Endometrial microvascular endothelial cells (primary cell): ENCODE data around the gene CASTOR1. TPM values are rescaled to one million over a fixed set of nuclear protein-coding genes. Genes with fewer than 3 reads are reported as not detected.

Source experiments
- in situ Hi-C: cut with HindIII; loops from 2 replicates; pipeline ENCODE4 v1.10.0; 2017; ENCODE audit warnings: low sequenced_read_pairs, low pct_unique_long_range_greater_than_20kb; ENCODE audit errors: inconsistent ontology term
- total RNA-seq: library from RNA; depleted of rRNA; stranded (reverse); fragments of >200 nt; gene quantifications from one replicate; pipeline ENCODE4 v1.2.3, GENCODE V29; 2015; ENCODE audit errors: inconsistent ontology term

Gene CASTOR1
- total RNA-seq, 1 donor from 2014 or later, result 4.0 TPM

DNA sequence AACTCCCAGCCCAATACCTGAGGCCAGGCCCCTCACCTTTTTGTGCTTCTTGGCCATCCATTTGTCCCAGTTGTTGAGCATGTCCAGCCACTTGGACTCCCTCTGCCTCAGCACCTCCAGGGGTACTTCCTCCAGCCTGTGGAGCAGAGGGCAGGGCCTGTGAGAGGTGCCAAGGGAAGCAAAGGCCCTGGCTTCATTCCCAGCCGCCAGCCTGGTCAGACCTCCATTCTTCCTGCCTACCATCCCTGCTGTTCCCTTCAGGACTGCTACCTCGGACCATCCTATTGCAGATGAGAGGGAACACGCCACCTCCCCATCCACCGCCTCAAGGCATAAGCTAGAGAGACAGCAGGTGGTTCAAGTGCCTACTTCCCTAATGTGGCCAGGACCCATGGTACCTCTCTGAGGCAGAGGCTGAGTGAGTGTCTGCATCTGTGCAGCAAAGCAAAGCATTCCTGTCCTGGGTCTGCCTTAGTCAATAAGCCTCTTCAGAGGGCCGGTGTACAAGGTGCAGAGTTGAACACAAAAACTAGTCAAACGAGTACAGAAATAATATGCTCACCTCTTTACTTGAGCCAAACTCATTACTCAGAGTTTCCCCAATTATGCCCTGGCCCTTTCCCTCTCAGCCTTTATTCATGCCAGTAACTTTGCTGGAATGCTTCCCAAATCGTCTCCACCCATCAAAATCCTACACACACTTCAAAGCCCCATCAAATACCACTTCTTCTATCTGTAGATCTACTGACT is 15.4 kb upstream of the CASTOR1 start:
- in situ Hi-C loops, result no loop called here

DNA sequence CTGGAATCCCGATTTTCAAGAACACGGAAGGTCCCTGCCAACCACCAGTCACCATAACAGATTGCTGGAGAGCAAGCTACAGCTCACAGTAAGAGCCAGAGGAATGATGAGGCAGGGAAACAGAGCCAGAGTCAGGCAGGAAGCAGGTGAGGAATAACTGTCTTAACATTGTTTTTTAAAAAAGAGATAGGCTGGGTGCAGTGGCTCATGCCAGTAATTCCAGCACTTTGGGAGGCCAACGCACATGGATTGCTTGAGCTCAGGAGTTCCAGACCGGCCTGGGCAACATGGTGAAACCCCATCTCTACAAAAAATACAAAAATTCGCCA is 13.5 kb upstream of the CASTOR1 start:
- in situ Hi-C loops, result no loop called here

DNA sequence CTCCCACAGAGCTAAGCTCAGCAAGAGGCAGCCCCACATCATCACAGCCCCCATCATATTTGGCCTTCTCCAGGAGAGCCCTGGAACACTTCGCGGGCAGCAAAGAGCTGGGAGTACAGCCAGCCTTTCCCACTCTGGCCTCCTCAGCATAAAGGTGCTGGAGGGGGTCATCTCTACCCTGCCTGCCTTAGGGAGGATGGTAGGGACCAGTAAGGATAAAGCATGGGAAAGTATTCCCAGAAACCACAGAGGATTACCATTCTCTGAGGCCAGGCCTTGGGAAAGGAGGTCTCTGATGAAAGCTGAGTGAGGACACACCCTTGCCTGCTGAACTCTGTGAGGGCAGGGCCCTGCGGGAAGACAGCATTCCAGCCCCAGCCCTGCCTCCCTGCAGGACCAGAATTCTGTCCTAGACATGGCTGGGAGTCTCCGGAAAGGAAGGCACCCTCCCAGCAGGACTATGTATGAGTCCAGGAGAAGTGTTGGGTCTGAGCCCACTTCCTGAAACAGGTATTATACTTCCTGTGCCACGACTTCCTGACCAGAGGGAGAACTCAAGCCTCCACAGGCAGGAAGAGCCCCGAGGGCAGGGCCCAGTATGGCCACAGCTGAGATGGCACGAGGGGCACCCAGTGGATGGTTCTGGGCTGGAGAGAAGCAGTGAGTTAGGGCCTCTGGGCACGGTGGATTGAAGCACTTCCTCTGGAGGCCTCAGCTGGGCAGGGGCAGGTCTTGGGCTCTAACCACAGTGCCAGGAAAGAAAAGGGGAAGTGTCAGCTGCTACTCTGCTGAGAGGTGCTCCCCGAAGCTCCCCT is 12.9 kb upstream of the CASTOR1 start:
- in situ Hi-C loops, result no loop called here

DNA sequence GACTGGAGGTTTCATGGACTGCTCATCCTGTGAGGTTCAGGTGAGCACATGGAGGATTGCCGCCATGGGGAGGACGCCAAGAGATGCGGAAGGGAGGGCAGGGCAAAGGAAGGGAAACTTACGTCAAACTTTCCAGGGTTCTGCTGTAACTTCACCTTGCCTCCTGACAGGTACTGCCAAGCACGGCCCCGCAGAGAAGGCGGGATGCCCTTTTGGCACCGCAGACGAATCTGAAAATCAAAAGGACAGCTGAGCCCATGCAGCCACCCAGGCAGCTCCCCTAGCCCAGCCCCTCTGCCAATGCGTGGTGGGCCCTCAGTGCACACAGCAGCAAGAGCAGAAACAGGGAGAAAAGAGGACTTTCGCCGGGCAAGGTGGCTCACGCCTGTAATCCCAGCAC is 10.0 kb upstream of the CASTOR1 start:
- in situ Hi-C loops, result loop anchor here (25.0 kb wide), 1 partner anchor 138 kb away; the partner anchor contains the start of gene MTFP1

DNA sequence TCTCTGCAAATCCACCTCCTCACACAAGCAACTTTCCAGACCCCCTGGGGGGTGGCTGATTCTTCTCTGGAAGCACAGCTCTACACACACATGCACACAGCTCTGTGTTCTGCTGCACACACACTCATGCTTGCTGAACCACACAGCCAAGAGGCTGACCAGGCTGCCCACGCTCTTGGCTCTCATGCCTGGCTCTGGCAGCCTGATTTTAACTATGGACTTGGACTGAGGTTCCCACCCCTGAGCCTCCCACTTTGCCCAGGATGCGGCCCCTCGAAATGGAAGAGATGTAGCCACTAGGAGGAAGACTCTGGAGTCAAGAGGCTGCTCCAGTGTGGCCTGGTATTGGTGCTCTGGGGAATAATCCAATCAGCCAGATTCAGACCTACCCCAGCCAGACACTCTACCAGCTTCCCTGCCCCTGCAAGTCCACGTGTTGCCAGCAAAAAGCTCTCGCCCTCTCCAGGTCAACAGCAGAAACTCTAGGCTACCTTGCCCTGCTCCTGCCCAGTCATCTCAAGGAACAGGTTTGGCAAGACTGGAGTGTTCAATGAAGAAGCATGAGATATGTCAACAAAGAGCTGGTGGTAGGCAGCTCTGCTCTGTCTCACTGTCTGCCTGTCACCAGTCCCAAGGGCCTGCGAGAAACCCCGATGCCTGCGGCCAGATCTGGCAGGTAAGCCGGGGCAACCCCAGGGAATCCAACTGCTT is 8.8 kb upstream of the CASTOR1 start:
- in situ Hi-C loops, result loop anchor here (25.0 kb wide), 1 partner anchor 139 kb away; the partner anchor contains the start of gene MTFP1

DNA sequence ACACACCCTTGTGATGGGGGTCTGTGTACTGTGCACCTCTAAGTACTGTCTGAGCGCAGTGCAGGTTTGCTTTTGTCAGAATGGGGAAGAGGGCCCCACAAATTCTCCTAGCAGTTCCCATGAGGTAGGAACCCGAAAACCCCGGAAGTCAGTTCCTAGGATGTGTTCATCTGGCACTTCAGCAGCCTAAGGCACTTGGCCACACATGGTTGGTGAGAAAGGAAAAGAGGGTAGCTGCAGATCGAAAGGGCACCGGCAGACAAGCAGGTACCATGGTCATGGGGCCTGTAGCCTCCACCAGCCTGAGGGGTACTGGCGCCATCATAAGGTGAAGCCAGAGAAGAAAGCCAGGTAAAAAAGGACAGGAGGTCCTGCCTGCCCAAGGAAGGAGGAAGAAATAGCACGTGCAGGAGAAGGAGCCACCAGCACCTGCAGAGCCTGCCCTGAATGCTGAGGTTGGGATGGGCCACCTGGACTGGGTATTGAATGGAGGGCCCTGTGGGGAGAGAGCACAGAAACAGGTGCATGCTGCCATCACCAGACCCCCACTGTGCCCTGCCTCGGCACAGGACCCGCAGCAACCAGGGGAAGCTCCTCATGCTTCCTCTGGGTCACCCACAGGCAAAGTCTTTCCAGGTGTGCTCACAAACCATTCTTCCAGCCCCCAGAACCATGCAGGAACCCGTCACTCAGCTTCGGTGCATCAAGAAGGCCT is 8.1 kb upstream of the CASTOR1 start:
- in situ Hi-C loops, result loop anchor here (25.0 kb wide), 1 partner anchor 140 kb away; the partner anchor contains the start of gene MTFP1

DNA sequence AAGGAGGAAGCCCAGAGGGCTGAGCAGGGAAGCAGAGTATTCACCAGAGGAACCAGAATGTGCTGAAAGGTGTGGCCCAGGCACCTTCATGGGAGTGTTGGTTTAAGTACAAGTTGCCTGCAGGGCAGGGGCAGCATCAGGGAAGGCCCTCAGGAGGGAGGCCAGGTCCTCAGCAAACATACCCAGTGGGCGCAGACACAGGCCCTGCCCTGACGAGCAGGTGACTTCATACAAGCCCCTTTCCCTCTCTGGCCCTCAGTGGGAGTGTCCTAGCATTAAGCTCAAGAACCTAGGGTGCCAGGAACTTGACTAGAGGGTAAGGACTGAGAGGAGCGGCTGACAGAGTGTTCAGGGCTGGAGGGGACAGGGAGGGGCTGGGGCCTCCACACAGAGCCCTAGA is 7.5 kb upstream of the CASTOR1 start:
- in situ Hi-C loops, result loop anchor here (25.0 kb wide), 1 partner anchor 140 kb away; the partner anchor contains the start of gene MTFP1

DNA sequence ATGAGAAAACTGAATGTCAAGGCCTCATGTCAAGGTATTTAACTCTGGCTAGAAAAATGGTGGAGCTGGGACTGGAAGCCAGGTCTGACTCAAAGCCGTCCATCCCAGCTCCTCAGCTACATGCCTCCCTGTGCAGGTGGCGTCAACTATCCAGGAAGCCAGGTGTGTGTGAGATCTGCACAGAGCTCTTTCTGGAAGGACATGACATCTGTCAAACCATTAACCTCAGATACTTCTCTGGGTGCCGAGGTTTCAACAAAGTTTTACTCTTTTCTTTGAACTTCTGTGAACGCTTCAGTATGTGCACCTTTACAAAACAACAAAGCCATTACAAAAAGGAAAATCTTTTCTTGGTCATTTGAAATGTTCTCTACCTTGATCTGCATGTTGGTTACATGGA is 7.0 kb upstream of the CASTOR1 start:
- in situ Hi-C loops, result loop anchor here (25.0 kb wide), 1 partner anchor 141 kb away; the partner anchor contains the start of gene MTFP1

DNA sequence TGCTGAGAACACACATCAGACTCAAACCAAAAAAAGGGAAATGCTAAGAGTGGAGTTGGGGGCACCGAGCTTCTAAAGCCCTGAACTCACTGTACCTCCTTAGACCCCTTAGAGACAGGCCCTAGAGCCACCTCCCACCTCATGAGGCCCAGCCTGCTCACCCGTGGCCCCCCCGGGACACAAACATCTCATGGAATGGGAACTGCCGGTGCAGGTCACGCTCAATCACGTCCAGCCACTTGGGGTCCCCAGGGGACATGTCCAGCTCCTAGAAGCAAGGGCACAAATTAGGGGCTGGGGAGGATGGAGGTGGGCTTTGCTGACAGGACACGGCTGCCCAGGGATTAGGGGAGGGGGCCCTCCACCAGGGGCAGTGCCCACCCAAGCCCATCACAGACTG is 6.3 kb upstream of the CASTOR1 start:
- in situ Hi-C loops, result loop anchor here (25.0 kb wide), 1 partner anchor 142 kb away; the partner anchor contains the start of gene MTFP1

DNA sequence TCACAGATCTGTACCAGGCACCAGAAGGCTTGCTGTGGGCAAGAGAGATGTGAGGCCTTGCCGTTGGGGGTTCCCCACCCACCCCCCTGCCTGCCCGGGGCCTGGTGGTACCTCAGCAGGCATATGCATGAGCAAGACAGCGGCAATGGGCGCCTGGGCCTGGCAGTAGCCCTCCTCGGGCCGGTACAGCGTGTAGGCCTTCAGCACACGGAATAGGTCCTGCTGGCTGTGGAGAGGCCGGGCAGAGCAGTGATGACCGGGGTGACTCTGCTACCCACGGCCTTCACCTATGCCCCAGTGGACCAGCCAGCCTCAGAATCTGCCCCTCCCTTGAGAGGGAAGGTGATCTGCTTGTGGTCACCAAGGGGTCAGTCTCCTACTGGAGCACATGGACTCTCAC is 5.5 kb upstream of the CASTOR1 start:
- in situ Hi-C loops, result loop anchor here (25.0 kb wide), 1 partner anchor 142 kb away; the partner anchor contains the start of gene MTFP1

DNA sequence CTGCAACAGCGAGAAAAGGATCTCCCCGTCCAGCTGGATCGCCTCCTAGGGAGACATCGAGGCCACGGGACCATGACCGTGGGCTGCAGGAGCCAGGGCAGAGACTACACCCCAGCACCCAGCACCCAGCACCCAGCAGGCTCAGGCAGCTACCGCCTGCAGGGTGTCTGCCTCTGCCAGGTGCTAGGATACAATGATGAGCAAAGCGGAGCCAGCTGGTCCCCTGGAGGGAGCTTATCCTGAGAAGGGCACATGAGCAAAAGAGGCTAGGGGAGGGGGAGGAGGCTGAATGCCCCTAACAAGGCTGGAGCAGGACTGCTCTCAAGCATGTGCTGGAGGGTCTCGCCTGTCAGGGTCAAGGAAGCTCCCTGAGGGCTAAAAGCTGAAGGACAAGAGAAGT is 4.8 kb upstream of the CASTOR1 start:
- in situ Hi-C loops, result loop anchor here (25.0 kb wide), 1 partner anchor 143 kb away; the partner anchor contains the start of gene MTFP1

DNA sequence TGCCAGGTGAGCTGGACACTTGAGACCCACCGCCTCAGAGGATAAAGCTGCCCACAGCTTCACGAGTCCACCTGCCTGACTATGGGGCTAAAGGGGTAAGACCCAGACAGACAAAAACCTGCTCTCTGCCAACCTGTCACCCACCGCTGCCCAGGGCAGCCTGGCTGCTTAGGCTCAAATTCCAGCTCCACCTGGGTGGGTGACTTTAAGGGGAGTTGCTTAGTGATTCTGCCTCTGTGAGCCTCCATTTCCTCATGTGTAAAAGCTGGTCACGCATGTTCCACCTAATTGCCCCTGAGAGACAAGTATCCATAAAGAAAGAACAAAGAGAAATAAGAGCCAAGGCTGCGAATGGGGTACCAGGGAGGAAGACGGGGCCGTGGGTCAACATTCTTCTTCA is 3.7 kb upstream of the CASTOR1 start:
- in situ Hi-C loops, result loop anchor here (25.0 kb wide), 1 partner anchor 144 kb away; the partner anchor contains the start of gene MTFP1

DNA sequence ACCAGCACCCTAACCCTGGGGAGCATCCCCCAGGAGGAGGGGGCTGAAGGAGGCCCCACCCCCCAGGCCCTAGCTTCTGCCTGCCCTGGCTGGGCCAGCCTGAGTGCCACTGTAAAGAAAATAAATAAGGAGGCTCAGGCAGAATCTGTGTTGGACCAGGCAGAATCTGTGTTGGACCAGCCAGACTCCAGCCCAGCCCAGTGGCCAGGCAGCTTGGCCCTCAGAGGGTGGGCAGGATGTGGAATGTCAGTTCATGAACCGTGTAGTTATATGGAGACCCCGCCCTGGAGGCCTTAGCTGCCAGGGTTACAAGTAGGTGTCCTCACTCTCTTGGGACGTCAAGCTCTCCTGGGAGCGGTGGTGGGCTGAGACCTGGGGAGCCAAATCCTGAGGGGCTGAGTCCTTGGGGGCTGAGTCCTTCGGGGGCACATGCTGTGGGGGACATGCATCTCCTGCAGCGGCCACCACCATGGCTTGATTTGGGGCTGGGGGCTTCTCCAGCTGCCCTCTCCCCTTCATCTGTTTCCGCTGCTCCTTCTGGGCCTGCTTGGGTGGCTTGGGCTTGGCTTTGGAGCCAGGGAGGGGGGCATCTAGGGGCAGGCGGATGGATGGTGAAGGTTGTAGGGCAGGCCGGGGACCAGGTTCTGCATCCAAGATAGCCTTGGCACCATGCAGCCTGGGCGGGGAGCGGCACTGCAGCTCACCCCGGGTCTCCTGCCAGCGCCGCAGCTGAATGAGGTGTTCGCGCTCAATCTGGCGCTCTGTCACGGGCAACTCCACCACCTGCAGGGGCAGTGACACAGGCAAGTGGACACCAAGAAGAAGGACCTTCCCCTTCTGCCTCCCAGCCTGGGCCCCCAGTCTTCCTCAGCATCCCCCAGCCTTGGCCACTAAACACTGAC is 3.0 kb upstream of the CASTOR1 start:
- in situ Hi-C loops, result loop anchor here (25.0 kb wide), 1 partner anchor 145 kb away; the partner anchor contains the start of gene MTFP1

DNA sequence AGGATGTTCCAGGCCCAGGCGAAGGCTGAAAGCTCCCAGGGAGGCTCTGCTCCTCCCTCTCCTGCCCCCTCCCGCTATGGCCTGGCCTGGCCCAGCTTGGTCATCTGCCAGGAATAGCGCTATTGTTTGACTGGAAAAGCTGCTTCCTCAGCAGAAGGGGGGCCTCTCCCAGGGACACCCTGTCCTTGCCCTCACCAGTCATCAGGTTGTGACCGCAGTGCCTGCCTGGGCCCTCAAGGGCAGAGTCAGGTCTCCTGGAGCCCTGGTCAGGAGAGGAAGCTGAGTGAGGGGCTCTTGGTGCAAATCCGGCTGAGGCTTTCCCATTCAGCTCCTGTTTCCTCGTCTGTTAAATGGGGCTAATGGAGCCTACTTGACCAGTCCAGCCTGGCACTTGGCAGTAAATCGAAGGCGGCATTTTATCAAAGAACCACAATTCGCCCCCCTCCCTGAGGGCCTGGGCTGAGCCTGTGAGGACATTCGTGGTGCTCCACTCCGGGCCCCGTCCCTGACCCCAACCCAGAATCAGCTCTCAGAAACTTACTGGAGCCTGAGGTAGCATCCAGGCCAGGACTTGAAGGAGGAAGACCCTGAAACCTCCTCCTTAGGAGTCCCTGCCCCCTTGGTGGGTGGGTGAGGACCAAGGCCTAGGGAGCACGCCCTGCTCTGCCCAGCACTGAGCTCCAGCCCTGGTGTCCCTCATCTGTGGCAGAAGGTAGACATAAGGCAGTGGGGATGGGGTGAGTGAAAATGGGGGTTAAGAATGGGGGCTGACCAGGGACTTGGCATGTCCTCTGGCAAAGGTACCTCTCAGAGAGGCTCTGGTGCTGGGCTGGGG is 2.0 kb upstream of the CASTOR1 start:
- in situ Hi-C loops, result loop anchor here (25.0 kb wide), 1 partner anchor 146 kb away; the partner anchor contains the start of gene MTFP1

DNA sequence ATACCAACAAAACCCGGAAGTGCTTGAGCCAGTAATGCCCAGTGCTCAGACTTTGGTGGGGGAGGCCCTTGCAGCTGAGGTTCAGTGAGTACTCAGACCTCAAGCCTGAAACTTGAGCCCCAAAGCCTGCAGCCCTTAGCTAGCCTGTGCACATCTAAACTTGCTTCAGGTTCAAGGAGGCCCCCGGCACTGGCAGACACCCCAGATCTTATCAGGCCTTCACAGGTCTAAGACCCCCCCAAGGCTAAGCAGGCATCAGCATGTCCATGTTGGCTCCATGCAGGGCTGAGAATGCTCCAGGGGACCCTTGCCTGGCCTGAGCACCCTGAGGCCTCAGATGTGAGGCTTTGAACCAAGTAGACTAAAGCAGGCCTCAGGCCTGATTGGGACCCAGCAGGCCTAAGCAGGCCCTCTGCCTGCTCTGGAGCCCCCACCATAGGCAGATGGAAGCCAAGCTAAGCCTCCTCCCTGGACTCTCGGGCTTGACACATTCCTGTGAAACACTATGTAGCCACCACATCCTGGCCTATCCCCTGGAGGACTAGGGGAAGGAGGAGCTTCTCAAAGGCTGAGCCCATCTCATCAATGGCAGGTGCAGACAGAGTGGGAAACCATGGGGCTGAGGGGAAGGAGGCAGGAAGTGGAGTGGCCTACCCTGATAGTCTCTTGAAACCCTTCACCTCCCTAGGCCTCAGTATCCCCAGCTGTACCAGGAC is 1.2 kb upstream of the CASTOR1 start:
- in situ Hi-C loops, result loop anchor here (25.0 kb wide), 1 partner anchor 147 kb away; the partner anchor contains the start of gene MTFP1

DNA sequence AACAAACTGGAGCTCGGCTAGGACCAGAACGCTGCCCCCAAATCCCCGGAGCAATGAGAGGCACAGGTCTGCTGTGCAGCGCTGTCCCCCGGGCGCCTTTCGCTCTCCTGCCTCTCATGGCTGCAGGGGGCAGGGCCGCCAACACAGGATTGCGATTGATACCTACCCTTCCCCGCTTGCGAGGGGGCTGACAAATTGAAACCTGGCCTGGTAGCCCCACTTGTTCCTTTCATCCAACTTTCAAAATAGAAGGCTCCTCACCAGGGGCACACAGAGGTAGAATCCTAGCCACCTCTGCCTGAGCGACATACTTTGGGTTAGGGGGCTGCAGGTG is 642 bp upstream of the CASTOR1 start:
- in situ Hi-C loops, result loop anchor here (25.0 kb wide), 1 partner anchor 147 kb away; the partner anchor contains the start of gene MTFP1
